Right lobe of liver (tissue), 6 donors: ENCODE measurements around the gene UBE2F. TPM values are rescaled to one million over a fixed set of nuclear protein-coding genes. Genes with fewer than 3 reads are reported as not detected.

Experiments
- ATAC-seq, 4 donors: fragments of 200-7000 bp; cut with Tn5 transposase; one replicate each; pipeline ENCODE4 v1.9.1; 2020; ENCODE audit warnings: mild to moderate bottlenecking in 4 of 4, moderate library complexity in 4 of 4
- DNase-seq, 3 donors: peaks; one replicate each; pipeline ENCODE4 v3.0.0-alpha.2; 2020
- H3K27ac ChIP-seq, 3 donors: fragments of 200-600 bp; one replicate each; pipeline ENCODE4 v1.8.0; 2022
- H3K27me3 ChIP-seq, 2 donors: fragments of 200-600 bp; one replicate each; pipeline ENCODE4 v1.8.0; 2022
- H3K36me3 ChIP-seq, 4 donors: fragments of 200-600 bp; sonication (generic) in 1 of 4; one replicate each; pipeline versions ENCODE4 v1.5.1 to v1.8.0; 2017 to 2022; ENCODE audit warnings: control low read depth in 1 of 4
- H3K4me1 ChIP-seq, 4 donors: fragments of 200-600 bp; sonication (generic) in 1 of 4; one replicate each; pipeline versions ENCODE4 v1.5.1 to v1.8.0; 2017 to 2022; ENCODE audit warnings: control low read depth in 1 of 4
- H3K4me3 ChIP-seq, 3 donors: fragments of 200-600 bp; one replicate each; pipeline ENCODE4 v1.8.0; 2022
- H3K9me3 ChIP-seq, 4 donors: fragments of 200-600 bp; sonication (generic) in 1 of 4; one replicate each; pipeline versions ENCODE4 v1.5.1 to v1.8.0; 2017 to 2022; ENCODE audit warnings: control low read depth in 1 of 4
- CTCF ChIP-seq, 4 donors: fragments of 200-600 bp in 3 of 4; fragments of 450-650 bp in 1 of 4; IDR thresholded peaks; one replicate each; pipeline versions ENCODE4 v1.5.1 to v1.8.0; 2016 to 2022; ENCODE audit warnings: antibody characterized with exemption in 4 of 4, mild to moderate bottlenecking in 2 of 4
- POLR2A ChIP-seq: fragments of 450-650 bp; IDR thresholded peaks from one replicate; pipeline ENCODE4 v1.6.1; 2017; ENCODE audit warnings: antibody characterized with exemption, mild to moderate bottlenecking
- WGBS: methylation state at CpG from one replicate; pipeline ENCODE4 v1.1.6; 2018; ENCODE audit warnings: low coverage, low lambda C conversion rate; ENCODE audit not compliant: insufficient coverage; ENCODE audit errors: missing lambda C conversion rate; 5-methylcytosine and 5-hydroxymethylcytosine counted together
- intact Hi-C, 2 donors: fragments of 100-400 bp; cut with DNase I; formaldehyde crosslinking; loops; one replicate each; pipeline versions ENCODE4 v1.11.2 to v1.14.1; 2022
- total RNA-seq, 6 experiments: library from RNA; depleted of rRNA in 2 of 6; stranded (reverse); fragments of >200 nt in 2 of 6; fragmentation: NEBNext Ultra II Directional in 3 of 6; extraction: Animal tissue kit (Norgen Biotek cat#: 25700) in 3 of 6; gene quantifications; one replicate each; pipeline versions ENCODE4 v1.1.0 to v1.2.4, GENCODE V29; 2016 to 2023
- donor health status: DM: no; HTN: yes; CAD: no.
- donor health status: DM: no; HTN: no; CAD: no.
- donor health status: DM: no; HTN: no; CAD: no.
- donor health status: DM: no; HTN: yes; CAD: no.
- donor health status: DM: no; HTN: yes; CAD: no.

Gene UBE2F
- total RNA-seq, 6 experiments from 2014 or later = 23.3 to 44.9 (median 28.3) TPM

- ATAC-seq (no peak), DNase-seq (no peak)
- TF ChIP-seq CTCF (IDR thresholded peaks at IDR 0.05) = no peak
- TF ChIP-seq POLR2A = no peak
- Histone ChIP-seq H3K27ac (no peak overlapping the region), H3K9me3 (no peaks in the 10 kb centered on the region), H3K4me1 (no peaks in the 10 kb centered on the region), H3K4me3 (no peak overlapping the region), H3K36me3 (no peaks in the 10 kb centered on the region), H3K27me3 (no peaks in the 10 kb centered on the region)
- WGBS = 85% methylated on average over 3 of the region's 3 CpGs
- intact Hi-C loops = no loop called here
Measured at GRCh38 chr2:238004077-238004830, 37.4 kb downstream of the UBE2F start.

- ATAC-seq = peak in 1 of 4 donors; percentile 53
- intact Hi-C loops = no loop called here
- TF ChIP-seq POLR2A = no peak
- TF ChIP-seq CTCF (IDR thresholded peaks at IDR 0.05) = no peak
- no peaks in the 10 kb centered on the region for H3K4me1 ChIP-seq
- no peak overlapping the region for H3K4me3 ChIP-seq
- H3K27me3 ChIP-seq = no peaks in the 10 kb centered on the region
- no peaks in the 10 kb centered on the region for H3K36me3 ChIP-seq
- DNase-seq = no peak
- 40% methylated on average over 1 of the region's 1 CpG for WGBS
- H3K27ac ChIP-seq = no peak overlapping the region
- H3K9me3 ChIP-seq = no peaks in the 10 kb centered on the region
Measured at GRCh38 chr2:238005528-238005927, 38.7 kb downstream of the UBE2F start.

- ATAC-seq = no peak
- Histone ChIP-seq H3K27ac (no peak overlapping the region), H3K4me1 (no peaks in the 10 kb centered on the region), H3K4me3 (no peak overlapping the region), H3K36me3 (no peaks in the 10 kb centered on the region), H3K27me3 (no peaks in the 10 kb centered on the region), H3K9me3 (no peaks in the 10 kb centered on the region)
- no peak for DNase-seq
- intact Hi-C loops = no loop called here
- no peak for TF ChIP-seq POLR2A
- TF ChIP-seq CTCF (IDR thresholded peaks at IDR 0.05) = no peak
Measured at GRCh38 chr2:238006510-238006909, 39.7 kb downstream of the UBE2F start.

- TF ChIP-seq POLR2A = no peak
- TF ChIP-seq CTCF (IDR thresholded peaks at IDR 0.05) = no peak
- Histone ChIP-seq H3K9me3 (no peaks in the 10 kb centered on the region), H3K4me3 (no peak overlapping the region), H3K27ac (no peak overlapping the region), H3K4me1 (no peaks in the 10 kb centered on the region), H3K36me3 (no peaks in the 10 kb centered on the region), H3K27me3 (no peaks in the 10 kb centered on the region)
- 96% methylated on average over 4 of the region's 6 CpGs for WGBS
- no peak for DNase-seq
- intact Hi-C loops = no loop called here
- no peak for ATAC-seq
Measured at GRCh38 chr2:238007924-238008323, 41.1 kb downstream of the UBE2F start.

GRCh38 chr2:238009563-238009962 lies 42.7 kb downstream of the UBE2F start:
- TF ChIP-seq POLR2A (no peak), CTCF (IDR thresholded peaks at IDR 0.05) (no peak)
- DNase-seq = no peak
- H3K27ac ChIP-seq = no peak overlapping the region
- H3K36me3 ChIP-seq = no peaks in the 10 kb centered on the region
- H3K9me3 ChIP-seq = no peaks in the 10 kb centered on the region
- intact Hi-C loops = no loop called here
- 79% methylated on average over 2 of the region's 2 CpGs for WGBS
- no peak overlapping the region for H3K4me3 ChIP-seq
- ATAC-seq = no peak
- no peaks in the 10 kb centered on the region for H3K27me3 ChIP-seq
- no peaks in the 10 kb centered on the region for H3K4me1 ChIP-seq
